NCI-H2171 treated with DMSO at 0.1 percent for 48 hours (cell line): ENCODE data around the gene PEX11G.

Source experiments
- DNase-seq: peaks from one replicate; lab custom pipeline; 2025; lab: John Stamatoyannopoulos, UW

The PEX11G gene

GRCh38 chr19:7488736-7489353 lies at the start of gene PEX11G:
Gene PEX11G (minus strand): TSS chr19:7489035. CDS start chr19:7489010, 25 bp downstream.
- peak; percentile 77 for DNase-seq

- no peak for DNase-seq
These were observed 47.3 kb upstream of the PEX11G start for GRCh38 chr19:7535998-7536695.

DNA sequence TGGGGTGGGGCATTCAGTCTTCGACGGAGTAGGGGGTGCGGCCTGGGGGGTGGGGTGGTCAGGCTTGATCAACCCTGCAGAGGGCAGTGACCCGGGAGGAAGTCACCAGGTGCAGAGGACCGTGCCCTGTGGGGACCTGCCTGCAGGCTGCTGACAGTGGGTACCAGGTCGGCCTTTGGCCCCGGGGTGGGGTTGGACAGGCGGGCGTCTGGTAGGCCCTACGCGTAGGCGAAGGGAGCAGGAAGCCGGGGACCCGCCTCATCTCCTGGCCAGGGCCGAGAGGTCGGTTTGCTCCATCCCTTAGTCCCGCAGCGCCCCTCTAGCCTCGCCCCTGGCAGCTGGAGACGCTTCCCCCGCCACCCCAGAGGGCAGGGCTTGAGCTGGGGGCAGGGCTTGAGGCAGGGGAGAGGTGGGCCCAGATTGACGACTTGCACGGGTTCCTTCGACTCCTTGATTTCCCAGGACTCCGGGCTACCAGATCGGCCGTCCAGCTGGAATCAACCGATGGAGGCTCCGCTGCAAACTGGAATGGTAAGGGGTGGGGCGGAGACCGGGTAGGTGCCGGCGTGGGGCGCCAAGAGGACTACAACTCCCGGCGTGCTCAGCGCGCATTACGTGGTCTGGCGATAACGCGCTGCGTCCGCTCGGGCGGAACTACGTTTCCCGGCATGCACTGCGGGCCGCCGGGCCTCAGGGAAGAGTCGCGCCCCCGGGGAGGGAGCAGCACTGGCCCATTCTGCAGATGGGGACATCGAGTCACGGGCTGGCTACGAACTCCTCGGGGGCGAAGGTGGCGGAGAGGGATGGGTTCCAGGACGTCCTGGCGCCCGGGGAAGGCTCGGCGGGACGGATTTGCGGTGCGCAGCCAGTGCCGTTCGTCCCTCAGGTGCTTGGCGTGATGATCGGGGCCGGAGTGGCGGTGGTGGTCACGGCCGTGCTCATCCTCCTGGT lies 46.5 kb upstream of the PEX11G start, which contains the start of gene PNPLA6:
Gene PNPLA6, plus strand, starts transcription at position 671 of the 951 bp plus-strand sequence. Its CDS starts 72 bp downstream, at position 743.
- DNase-seq, result peak; percentile 86

DNA sequence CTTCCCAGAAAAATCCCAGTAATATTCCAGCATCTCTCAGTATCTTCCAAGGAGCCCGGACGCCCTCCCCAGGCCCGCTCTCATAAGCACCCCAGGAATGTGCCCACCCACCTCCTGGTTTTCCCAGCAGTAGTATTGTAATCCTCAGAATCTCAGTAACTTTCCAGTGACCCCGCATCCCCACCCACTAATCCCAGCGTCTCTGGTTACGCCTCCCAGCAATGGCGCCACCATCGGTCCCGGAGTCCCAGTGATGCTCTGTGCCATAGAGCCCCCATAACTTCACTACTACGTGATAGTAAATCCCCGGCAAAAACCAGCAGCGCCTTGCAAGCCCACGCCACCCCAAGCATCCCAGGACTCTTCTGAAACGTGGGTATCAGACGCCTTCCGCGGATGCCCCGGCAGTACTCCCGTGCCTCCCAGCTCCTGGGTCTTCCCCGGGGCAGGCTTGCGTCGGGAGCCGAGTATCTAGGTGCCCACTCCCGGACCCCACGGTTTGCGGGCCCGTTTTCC lies 45.8 kb upstream of the PEX11G start:
- peak; percentile 31 for DNase-seq

- DNase-seq, result peak; percentile 69
These were observed 45.2 kb upstream of the PEX11G start for GRCh38 chr19:7533925-7534480.

GRCh38 chr19:7533281-7533885 lies 44.5 kb upstream of the PEX11G start:
- DNase-seq, result no peak

- DNase-seq, result no peak
These were observed 41.0 kb upstream of the PEX11G start for GRCh38 chr19:7529610-7530490.

- DNase-seq, result no peak
These were observed 40.4 kb upstream of the PEX11G start for GRCh38 chr19:7529246-7529600.

GRCh38 chr19:7528522-7529245 lies 39.8 kb upstream of the PEX11G start:
- DNase-seq, result no peak

DNA sequence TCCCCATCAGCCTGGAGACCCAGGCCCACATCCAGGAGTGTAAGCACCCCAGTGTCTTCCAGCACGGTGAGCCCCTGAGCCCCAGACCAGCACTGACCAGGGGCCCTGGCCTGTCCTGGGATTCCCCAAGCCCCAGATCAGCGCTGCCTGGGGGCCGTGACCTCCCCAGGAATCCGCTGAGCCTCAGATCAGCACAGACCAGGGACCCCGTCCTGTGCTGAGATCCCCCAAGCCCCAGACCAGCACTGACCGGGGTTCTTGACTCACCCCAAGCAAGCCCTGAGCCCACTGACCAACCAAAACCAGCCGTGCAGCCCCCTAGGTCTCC lies 39.3 kb upstream of the PEX11G start:
- DNase-seq, result no peak

GRCh38 chr19:7527516-7528191 lies 38.8 kb upstream of the PEX11G start:
- DNase-seq, result no peak

DNA sequence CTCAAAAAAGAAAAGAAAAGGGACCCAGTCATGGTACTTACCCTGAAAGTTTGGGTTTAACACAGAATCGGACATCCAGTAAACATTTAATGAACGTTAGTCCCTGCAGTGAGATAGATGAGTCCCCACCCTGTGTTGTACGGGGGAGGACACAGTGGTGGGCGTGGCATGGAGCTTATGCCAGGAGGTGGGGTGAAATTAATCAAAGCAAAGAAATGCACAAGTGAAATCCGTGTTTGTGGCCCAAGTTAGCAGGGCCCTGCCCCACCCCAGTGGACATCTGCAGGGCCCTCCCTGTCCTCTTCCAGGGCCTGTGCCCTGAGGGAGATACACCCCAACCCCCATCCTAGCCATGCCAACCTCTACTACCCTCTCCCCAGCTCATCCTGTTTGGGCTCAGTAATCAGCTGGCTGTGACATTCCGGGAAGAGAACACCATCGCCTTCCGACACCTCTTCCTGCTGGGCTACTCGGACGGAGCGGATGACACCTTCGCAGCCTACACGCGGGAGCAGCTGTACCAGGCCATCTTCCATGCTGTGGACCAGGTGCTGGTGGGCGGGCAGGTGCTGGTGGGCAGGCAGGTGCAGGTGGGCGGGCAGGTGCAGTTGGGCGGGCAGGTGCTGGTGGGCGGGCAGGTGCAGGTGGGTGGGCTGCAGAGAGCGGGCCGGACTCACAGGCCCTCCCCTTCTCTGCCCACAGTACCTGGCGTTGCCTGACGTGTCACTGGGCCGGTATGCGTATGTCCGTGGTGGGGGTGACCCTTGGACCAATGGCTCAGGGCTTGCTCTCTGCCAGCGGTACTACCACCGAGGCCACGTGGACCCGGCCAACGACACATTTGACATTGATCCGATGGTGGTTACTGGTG lies 37.5 kb upstream of the PEX11G start:
- no peak for DNase-seq

DNA sequence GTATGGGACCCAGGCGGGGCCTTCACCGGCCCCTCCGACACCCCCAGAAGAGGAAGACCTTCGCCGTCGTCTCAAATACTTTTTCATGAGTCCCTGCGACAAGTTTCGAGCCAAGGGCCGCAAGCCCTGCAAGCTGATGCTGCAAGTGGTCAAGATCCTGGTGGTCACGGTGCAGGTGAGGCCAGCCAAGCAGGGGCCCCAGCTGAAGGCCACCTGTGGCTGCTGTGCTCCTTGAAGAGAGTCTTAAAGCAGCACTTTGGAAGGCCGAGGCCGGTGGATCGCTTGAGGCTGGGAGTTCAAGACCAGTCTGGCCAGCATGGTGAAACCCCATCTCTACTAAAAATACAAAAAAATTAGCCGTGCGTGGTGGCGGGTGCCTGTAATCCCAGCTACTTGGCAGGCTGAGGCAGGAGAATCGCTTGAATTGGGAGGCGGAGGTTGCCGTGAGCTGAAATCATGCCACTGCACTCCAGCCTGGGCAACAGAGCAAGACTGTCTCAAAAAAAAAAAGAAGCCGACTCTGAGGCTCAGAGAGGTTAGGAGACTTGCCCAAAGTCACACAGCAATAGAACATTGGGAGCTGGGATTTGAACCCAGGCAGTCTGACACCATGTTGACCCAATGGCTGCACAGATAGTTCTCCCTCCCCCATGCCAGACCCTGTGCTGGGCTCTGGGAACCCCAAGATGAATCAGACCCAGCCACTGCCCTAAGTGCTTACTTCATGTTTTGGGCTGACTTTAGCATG lies 36.3 kb upstream of the PEX11G start:
- DNase-seq, result no peak

DNA sequence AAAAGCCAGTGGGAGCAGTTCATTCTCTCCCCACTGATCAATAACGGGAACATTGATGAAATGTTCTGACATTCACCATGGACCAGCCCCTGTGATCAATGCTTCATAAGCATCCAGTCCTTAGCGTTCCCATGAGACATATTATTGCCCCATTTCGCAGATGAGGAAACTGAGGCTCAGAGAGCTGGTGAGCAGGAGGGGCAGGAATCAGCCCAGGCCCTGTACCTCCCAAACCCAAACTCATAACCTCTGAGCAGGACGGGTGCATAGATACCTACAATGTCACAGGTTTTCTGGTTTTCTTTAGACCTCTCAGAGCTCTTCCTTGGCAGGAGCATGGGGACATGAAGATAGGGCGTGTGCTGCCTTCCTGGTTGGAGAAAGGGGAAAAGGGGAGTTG lies 35.7 kb upstream of the PEX11G start:
- DNase-seq, result no peak

- no peak for DNase-seq
These were observed 34.3 kb upstream of the PEX11G start for GRCh38 chr19:7522923-7523667.

- DNase-seq, result peak; percentile 94
These were observed 33.5 kb upstream of the PEX11G start, which contains the start of gene MCOLN1 for GRCh38 chr19:7522072-7522922. Gene MCOLN1 (plus strand): TSS chr19:7522624. CDS start chr19:7522751, 127 bp downstream.
